CD4-positive, alpha-beta T cell (primary cell): Measurements from ENCODE around the gene KRTAP4-2. TPM values are rescaled to one million over a fixed set of nuclear protein-coding genes. Genes with fewer than 3 reads are reported as not detected.

Experiments
- ATAC-seq: fragments of 200-7000 bp; cut with Tn5 transposase; one replicate; pipeline ENCODE4 v1.10.0; 2022; ENCODE audit warnings: mild to moderate bottlenecking; ENCODE audit not compliant: poor library complexity
- CTCF ChIA-PET: fragments of 350-600 bp; sonication (Branson Sonifier 250); formaldehyde crosslinking; loops from one replicate; lab custom pipeline; 2021; ENCODE audit warnings: antibody characterized with exemption, inconsistent platforms; lab: Charles Lee
- POLR2A ChIA-PET: fragments of 350-600 bp; sonication (Branson Sonifier 250); formaldehyde crosslinking; loops from one replicate; lab custom pipeline; 2021; ENCODE audit warnings: antibody characterized with exemption, inconsistent platforms; lab: Charles Lee
- DNase-seq, 14 experiments: peaks; one replicate each; pipeline ENCODE4 v3.0.0-alpha.2; 2013 to 2020; ENCODE audit warnings: mixed read lengths in 2 of 14
- H3K27ac ChIP-seq, 2 donors: one replicate each; pipeline versions ENCODE4 v1.5.1 to v1.7.0; 2013; ENCODE audit warnings: low read length in 2 of 2, low read depth in 1 of 2, mild to moderate bottlenecking in 1 of 2
- H3K27me3 ChIP-seq, 2 experiments: 1 replicate in 1 of 2; 2 replicates in 1 of 2; pipeline versions ENCODE4 v1.6.1 to v1.7.0; 2013; ENCODE audit warnings: low read length in 2 of 2, control low read depth in 1 of 2, mild to moderate bottlenecking in 1 of 2, moderate library complexity in 1 of 2; ENCODE audit not compliant: insufficient read depth in 2 of 2, control insufficient read depth in 1 of 2
- H3K36me3 ChIP-seq: one replicate; pipeline ENCODE4 v1.6.1; 2013; ENCODE audit warnings: low read length, control low read depth; ENCODE audit not compliant: insufficient read depth
- H3K4me1 ChIP-seq: one replicate; pipeline ENCODE4 v1.6.1; 2013; ENCODE audit warnings: low read length, control low read depth; ENCODE audit not compliant: insufficient read depth
- H3K4me3 ChIP-seq: one replicate; pipeline ENCODE4 v1.5.1; 2013; ENCODE audit warnings: mild to moderate bottlenecking, low read length, moderate library complexity
- H3K9me3 ChIP-seq, 2 experiments: 1 replicate in 1 of 2; 2 replicates in 1 of 2; pipeline versions ENCODE4 v1.6.1 to v1.7.0; 2013; ENCODE audit warnings: low read length in 2 of 2, mild to moderate bottlenecking in 2 of 2, control low read depth in 1 of 2, moderate library complexity in 1 of 2; ENCODE audit not compliant: control insufficient read depth in 1 of 2, insufficient read depth in 1 of 2
- H3K27ac Mint-ChIP-seq: one replicate; pipeline ENCODE4 v1.8.0; 2020; ENCODE audit warnings: mixed read lengths
- H3K27me3 Mint-ChIP-seq: one replicate; pipeline ENCODE4 v1.8.0; 2021; ENCODE audit warnings: mixed read lengths
- H3K36me3 Mint-ChIP-seq: one replicate; pipeline ENCODE4 v1.8.0; 2021; ENCODE audit warnings: low read depth, mixed read lengths
- H3K4me1 Mint-ChIP-seq: one replicate; pipeline ENCODE4 v1.8.0; 2021; ENCODE audit warnings: low read depth, mixed read lengths
- H3K4me3 Mint-ChIP-seq: one replicate; pipeline ENCODE4 v1.8.0; 2020; ENCODE audit warnings: mild to moderate bottlenecking, mixed read lengths
- H3K9me3 Mint-ChIP-seq: one replicate; pipeline ENCODE4 v1.8.0; 2020; ENCODE audit warnings: mixed read lengths
- CTCF ChIP-seq: fragments of 200-600 bp; IDR thresholded peaks from one replicate; pipeline ENCODE4 v1.8.0; 2022; ENCODE audit warnings: antibody characterized with exemption, mild to moderate bottlenecking
- intact Hi-C, 2 experiments: fragments of 100-400 bp; cut with DNase I in 1 of 2; cut with micrococcal nuclease in 1 of 2; formaldehyde crosslinking; loops; one replicate each; pipeline versions ENCODE4 v1.15.1 to v1.9.0; 2023 to 2025; cut with DNase I, micrococcal nuclease
- total RNA-seq, 174 experiments: library from RNA in 2 of 174; stranded (reverse) in 2 of 174; gene quantifications; one replicate each; pipeline ENCODE4 v1.2.3 and lab custom pipeline; 2021 to 2026

The KRTAP4-2 gene
- total RNA-seq, 2 experiments from 2014 or later = not detected

GRCh38 chr17:41131979-41132378 lies 46.0 kb downstream of the KRTAP4-2 start:
- H3K27ac ChIP-seq = no peak overlapping the region
- no peaks in the 10 kb centered on the region for H3K9me3 ChIP-seq
- H3K4me1 ChIP-seq = peaks cover 5% of the 10 kb centered on the region
- POLR2A ChIA-PET = no interaction called here
- Mint-ChIP-seq H3K9me3 (no peaks in the 10 kb centered on the region), H3K36me3 (no peaks in the 10 kb centered on the region), H3K27me3 (no peaks in the 10 kb centered on the region), H3K4me1 (peaks cover 50% of the 10 kb centered on the region), H3K4me3 (no peak overlapping the region), H3K27ac (no peak overlapping the region)
- CTCF ChIA-PET = interaction anchor here (1.2 kb wide), 1 partner anchor 191 kb away, joined by 4 read pairs; no protein-coding TSS in a partner anchor
- no peaks in the 10 kb centered on the region for H3K27me3 ChIP-seq
- no peak overlapping the region for H3K4me3 ChIP-seq
- DNase-seq (no peak), ATAC-seq (no peak)
- intact Hi-C loops = no loop called here
- TF ChIP-seq CTCF = no peak
- no peaks in the 10 kb centered on the region for H3K36me3 ChIP-seq

Other genes starting within 250 kb of the KRTAP4-2 start
- not detected for gene KRT23, start 240.6 kb downstream of the KRTAP4-2 start, total RNA-seq
- not detected for gene KRT39, start 211.3 kb downstream of the KRTAP4-2 start, total RNA-seq
- gene KRT40, start 193.9 kb downstream of the KRTAP4-2 start, total RNA-seq = not detected
- gene KRTAP3-3, start 184.1 kb downstream of the KRTAP4-2 start, total RNA-seq = not detected
- not detected for gene KRTAP3-2, start 178.3 kb downstream of the KRTAP4-2 start, total RNA-seq
- gene KRTAP3-1, start 169.1 kb downstream of the KRTAP4-2 start, total RNA-seq = not detected
- not detected for gene KRTAP1-5, start 151.0 kb downstream of the KRTAP4-2 start, total RNA-seq
- gene KRTAP1-4, start 148.0 kb downstream of the KRTAP4-2 start, total RNA-seq = not detected
- gene KRTAP1-3, start 143.3 kb downstream of the KRTAP4-2 start, total RNA-seq = not detected
- gene KRTAP1-1, start 136.8 kb downstream of the KRTAP4-2 start, total RNA-seq = not detected
- not detected for gene KRTAP2-1, start 130.9 kb downstream of the KRTAP4-2 start, total RNA-seq
- gene KRTAP2-2, start 123.0 kb downstream of the KRTAP4-2 start, total RNA-seq = not detected
- not detected for gene KRTAP2-3, start 118.1 kb downstream of the KRTAP4-2 start, total RNA-seq
- gene KRTAP2-4, start 112.3 kb downstream of the KRTAP4-2 start, total RNA-seq = not detected
- not detected for gene KRTAP4-7, start 94.1 kb downstream of the KRTAP4-2 start, total RNA-seq
- gene KRTAP4-8, start 80.1 kb downstream of the KRTAP4-2 start, total RNA-seq = not detected
- gene KRTAP4-16, start 76.0 kb downstream of the KRTAP4-2 start, total RNA-seq = not detected
- gene KRTAP4-9, start 72.8 kb downstream of the KRTAP4-2 start, total RNA-seq = not detected
- not detected for gene KRTAP4-11, start 59.8 kb downstream of the KRTAP4-2 start, total RNA-seq
- gene KRTAP4-12, start 54.0 kb downstream of the KRTAP4-2 start, total RNA-seq = not detected
- gene KRTAP4-6, start 37.7 kb downstream of the KRTAP4-2 start, total RNA-seq = not detected
- gene KRTAP4-5, start 28.4 kb downstream of the KRTAP4-2 start, total RNA-seq = not detected
- gene KRTAP4-4, start 17.5 kb downstream of the KRTAP4-2 start, total RNA-seq = not detected
- not detected for gene KRTAP4-3, start 10.0 kb downstream of the KRTAP4-2 start, total RNA-seq
- not detected for gene KRTAP4-1, start 6.7 kb upstream of the KRTAP4-2 start, total RNA-seq
- not detected for gene KRTAP9-1, start 11.7 kb upstream of the KRTAP4-2 start, total RNA-seq
- gene KRTAP9-2, start 48.4 kb upstream of the KRTAP4-2 start, total RNA-seq = not detected
- not detected for gene KRTAP9-3, start 54.2 kb upstream of the KRTAP4-2 start, total RNA-seq
- gene KRTAP9-8, start 59.8 kb upstream of the KRTAP4-2 start, total RNA-seq = not detected
- not detected for gene KRTAP9-4, start 71.5 kb upstream of the KRTAP4-2 start, total RNA-seq
- gene KRTAP9-9, start 77.2 kb upstream of the KRTAP4-2 start, total RNA-seq = not detected
- gene KRTAP9-6, start 87.2 kb upstream of the KRTAP4-2 start, total RNA-seq = not detected
- gene KRTAP9-7, start 97.5 kb upstream of the KRTAP4-2 start, total RNA-seq = not detected
- gene KRTAP29-1, start 124.6 kb upstream of the KRTAP4-2 start, total RNA-seq = not detected
- 1 to 10 TPM; 1.0 to 1.1 TPM for gene KRTAP16-1, start 131.1 kb upstream of the KRTAP4-2 start, total RNA-seq
- gene KRTAP17-1, start 137.5 kb upstream of the KRTAP4-2 start, total RNA-seq = not detected
- not detected for gene KRT33A, start 172.6 kb upstream of the KRTAP4-2 start, total RNA-seq
- gene KRT33B, start 191.6 kb upstream of the KRTAP4-2 start, total RNA-seq = not detected
- not detected for gene KRT34, start 204.1 kb upstream of the KRTAP4-2 start, total RNA-seq
- not detected for gene KRT31, start 219.4 kb upstream of the KRTAP4-2 start, total RNA-seq
- gene KRT37, start 246.4 kb upstream of the KRTAP4-2 start, total RNA-seq = not detected